ENCODE data around the gene USP36. TPM values are rescaled to one million over a fixed set of nuclear protein-coding genes. Genes with fewer than 3 reads are reported as not detected.
"Not testable (repeated sequence)": the region's sequence is repeated elsewhere in the genome, so short reads cannot be mapped to it uniquely, and the experiment has no call there.

The USP36 gene
- total RNA-seq, 4 donors from 2014 or later = 13.2 to 38.9 (median 22.4) TPM

DNA sequence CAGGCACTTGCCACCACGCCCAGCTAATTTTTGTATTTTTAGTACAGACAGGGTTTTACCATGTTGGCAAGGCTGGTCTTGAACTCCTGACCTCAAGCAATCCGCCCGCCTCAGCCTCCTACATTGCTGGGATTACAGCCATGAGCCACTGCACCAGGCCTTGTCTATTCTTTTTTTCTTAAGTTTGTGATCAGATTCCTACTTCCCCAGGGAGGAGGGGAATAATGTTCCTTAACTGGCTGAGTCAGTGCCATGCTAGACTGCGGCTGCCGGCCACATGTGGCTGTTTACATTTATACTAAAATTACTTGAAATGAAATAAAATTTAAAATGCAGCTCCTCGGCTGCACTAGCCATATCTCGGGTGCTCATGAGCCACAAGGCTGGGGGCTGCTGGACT is 27.8 kb upstream of the USP36 start:
- H3K9me3 ChIP-seq = no peaks in the 10 kb centered on the region
- H3K36me3 ChIP-seq = peaks cover 0 to 50% (median 0%) of the 10 kb centered on the region in 3 donors
- peaks cover 0 to 36% (median 5%) of the 10 kb centered on the region in 3 donors for H3K4me1 ChIP-seq
- H3K4me3 ChIP-seq = no peak overlapping the region
- intact Hi-C loops (cut with DNase I) = loop anchor here (5.0 kb wide), 1 partner anchor 104 kb away; no protein-coding TSS in a partner anchor
- H3K27me3 ChIP-seq = no peaks in the 10 kb centered on the region
- peak overlapping the region in 2 of 4 donors; percentile 16 to 29 for H3K27ac ChIP-seq
- WGBS, 2 donors = 68 to 81% methylated on average over 7 of the region's 7 CpGs
- no peak for DNase-seq
- no peak for TF ChIP-seq CTCF (IDR thresholded peaks at IDR 0.05)
- TF ChIP-seq POLR2A (IDR thresholded peaks at IDR 0.05) = no peak

DNA sequence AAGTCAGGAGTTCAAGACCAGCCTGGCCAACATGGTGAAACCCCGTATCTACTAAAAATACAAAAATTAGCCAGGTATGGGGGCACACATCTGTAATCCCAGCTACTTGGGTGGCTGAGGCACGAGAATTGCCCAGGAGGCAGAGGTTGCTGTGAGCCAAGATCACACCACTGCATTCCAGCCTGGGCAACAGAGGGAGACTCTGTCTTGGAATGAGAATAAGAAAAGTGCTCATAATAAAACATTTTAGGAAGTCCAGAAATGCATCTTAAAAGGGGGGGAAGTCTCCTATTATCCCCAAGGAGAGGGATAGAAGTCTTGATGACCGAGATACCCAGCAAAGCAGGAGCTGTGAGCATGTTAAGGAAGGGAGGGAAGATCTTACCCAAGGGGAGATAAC is 26.4 kb upstream of the USP36 start:
- H3K27me3 ChIP-seq, H3K4me3 ChIP-seq, H3K9me3 ChIP-seq, DNase-seq: not testable (repeated sequence)
- intact Hi-C loops (cut with DNase I) = loop anchor here (5.0 kb wide), 1 partner anchor 105 kb away; no protein-coding TSS in a partner anchor
- 56 to 67% methylated on average over 2 to 3 of the region's 3 CpGs for WGBS, 2 donors
- Histone ChIP-seq H3K36me3 (peaks cover 0 to 40% (median 0%) of the 10 kb centered on the region in 3 donors), H3K4me1 (peaks cover 0 to 41% (median 8%) of the 10 kb centered on the region in 3 donors), H3K27ac (peak overlapping the region in 2 of 4 donors; percentile 38 to 60)

DNA sequence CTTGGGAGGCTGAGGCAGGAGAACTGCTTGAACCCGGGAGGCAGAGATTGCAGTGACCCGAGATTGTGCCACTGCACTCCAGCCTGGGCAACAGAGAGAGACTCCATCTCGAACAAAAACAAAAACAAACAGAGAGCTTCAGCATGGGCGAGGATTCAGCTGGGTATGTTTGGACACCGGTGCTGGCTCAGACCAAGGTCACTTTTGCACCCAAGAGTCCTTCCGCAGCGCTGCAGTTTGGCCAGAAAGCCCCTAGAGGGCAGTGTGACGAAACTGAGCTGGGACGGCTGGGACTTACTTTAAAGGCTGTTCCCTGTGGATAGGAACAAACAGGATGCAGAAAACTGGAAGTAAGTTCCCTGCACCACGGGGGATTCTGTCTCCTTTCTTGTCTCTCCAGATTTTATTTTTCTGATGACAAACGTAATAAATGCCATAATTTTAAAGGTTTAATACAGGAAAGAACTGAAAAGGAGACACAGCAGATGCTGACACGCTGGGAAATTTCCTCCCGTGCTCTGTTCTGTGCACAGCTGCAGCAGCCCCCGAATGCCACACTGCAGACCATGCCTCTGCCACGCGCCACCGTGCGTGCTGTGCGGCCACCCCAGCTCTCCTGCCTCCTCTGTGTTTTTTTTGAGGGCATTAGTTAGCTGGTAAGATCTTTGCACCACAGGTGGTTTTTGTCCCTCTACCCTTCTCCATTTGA is 25.2 kb upstream of the USP36 start:
- DNase-seq = no peak
- 24 to 30% methylated on average over 18 to 19 of the region's 19 CpGs for WGBS, 2 donors

GRCh38 chr17:78864117-78864516 is 23.5 kb upstream of the USP36 start:
- H3K27ac ChIP-seq = no peak overlapping the region
- DNase-seq = no peak
- H3K4me3 ChIP-seq = no peak overlapping the region
- no peaks in the 10 kb centered on the region for H3K9me3 ChIP-seq
- no peaks in the 10 kb centered on the region for H3K27me3 ChIP-seq
- no peak for TF ChIP-seq POLR2A (IDR thresholded peaks at IDR 0.05)
- peaks cover 0 to 51% (median 14%) of the 10 kb centered on the region in 3 donors for H3K4me1 ChIP-seq
- WGBS, 2 donors = 50 to 56% methylated on average over 1 of the region's 1 CpG
- intact Hi-C loops (cut with DNase I) = no loop called here
- peaks cover 0 to 13% (median 0%) of the 10 kb centered on the region in 3 donors for H3K36me3 ChIP-seq

More for the DNA sequence above, 25.2 kb upstream of the USP36 start:
- no peak for TF ChIP-seq POLR2A (IDR thresholded peaks at IDR 0.05)
- TF ChIP-seq CTCF (IDR thresholded peaks at IDR 0.05) = peak; percentile 82 to 91 (median 86)
- Histone ChIP-seq H3K27ac (peak overlapping the region in 3 of 4 donors; percentile 21 to 60 (median 43)), H3K4me3 (peak overlapping the region in 1 of 4 donors; percentile 18), H3K27me3 (no peaks in the 10 kb centered on the region), H3K4me1 (peaks cover 0 to 51% (median 14%) of the 10 kb centered on the region in 3 donors), H3K9me3 (no peaks in the 10 kb centered on the region), H3K36me3 (peaks cover 0 to 29% (median 0%) of the 10 kb centered on the region in 3 donors)
- intact Hi-C loops (cut with DNase I) = loop anchor here (5.0 kb wide), 1 partner anchor 106 kb away; no protein-coding TSS in a partner anchor

DNA sequence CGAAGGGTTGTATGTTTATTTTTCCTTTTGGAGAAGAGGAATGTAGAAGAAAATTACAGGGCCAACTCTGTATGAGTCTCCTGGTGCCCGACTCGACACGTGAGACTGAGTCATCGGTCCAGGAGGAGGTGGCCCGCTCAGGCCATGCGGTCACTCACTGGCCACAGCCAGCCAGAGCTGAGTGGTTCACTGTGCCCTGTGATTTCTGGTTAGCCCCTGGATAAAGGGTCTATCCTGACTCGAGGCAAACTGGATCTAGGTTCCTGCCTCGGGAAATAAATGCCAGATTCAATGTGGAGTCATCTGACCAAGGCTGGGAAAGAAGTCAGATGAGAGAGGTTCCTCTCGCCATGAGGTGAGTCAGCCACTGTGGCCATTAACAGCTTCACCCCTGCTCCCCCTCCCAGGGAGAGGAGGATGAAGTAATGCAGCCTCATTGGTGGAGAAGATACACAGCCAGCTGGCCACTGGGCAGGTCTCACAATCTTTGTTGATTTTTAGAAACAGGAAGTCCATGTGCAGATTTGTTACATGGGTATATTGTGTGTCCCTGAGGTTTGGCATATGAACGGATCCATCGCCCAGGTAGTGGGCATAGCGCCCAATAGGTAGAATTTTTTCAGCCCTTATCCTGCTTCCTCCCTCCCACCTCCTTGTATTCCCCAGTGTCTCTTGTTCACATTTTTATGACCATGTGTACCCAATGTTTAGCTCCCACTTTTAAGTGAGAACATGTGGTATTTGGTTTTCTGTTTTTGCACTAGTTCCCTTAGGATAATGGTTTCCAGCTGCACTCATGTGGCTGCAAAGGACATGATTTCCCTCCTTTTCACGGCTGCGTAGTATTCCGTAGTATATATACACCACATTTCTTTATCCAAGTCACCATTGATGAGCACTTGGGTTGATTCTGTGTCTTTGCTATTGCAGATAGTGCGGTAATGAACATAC is 21.7 kb upstream of the USP36 start:
- Histone ChIP-seq H3K4me3 (no peak overlapping the region), H3K27ac (peak overlapping the region; percentile 9 to 89 (median 68)), H3K4me1 (peaks cover 0 to 38% (median 14%) of the 10 kb centered on the region in 3 donors), H3K36me3 (peaks cover 0 to 5% (median 2%) of the 10 kb centered on the region in 3 donors), H3K27me3 (no peaks in the 10 kb centered on the region), H3K9me3 (no peaks in the 10 kb centered on the region)
- DNase-seq = no peak
- 59 to 65% methylated on average over 14 to 16 of the region's 17 CpGs for WGBS, 2 donors
- intact Hi-C loops (cut with DNase I) = no loop called here
- TF ChIP-seq CTCF (IDR thresholded peaks at IDR 0.05) = no peak
- peak in 1 of 4 donors; percentile 12 for TF ChIP-seq POLR2A (IDR thresholded peaks at IDR 0.05)
